HFF-Myc (cell line): ENCODE data around the gene PLVAP.

Source experiments
- DNase-seq: peaks from one replicate; pipeline ENCODE4 v3.0.0-alpha.2; 2011; ENCODE audit warnings: low read depth; ENCODE audit errors: extremely low read depth
- H3K4me3 ChIP-seq: replicated peaks from 2 replicates; pipeline ENCODE4 v1.5.1; 2011; ENCODE audit warnings: low read depth, mild to moderate bottlenecking, control low read depth, low read length
- CTCF ChIP-seq: IDR thresholded peaks from 2 replicates; pipeline ENCODE4 v1.5.1; 2012; ENCODE audit warnings: mild to moderate bottlenecking, low read depth, low read length, control low read depth; ENCODE audit errors: missing control alignments

PLVAP gene

GRCh38 chr19:17319473-17320238 lies 57.5 kb downstream of the PLVAP start:
- no peak overlapping the region for H3K4me3 ChIP-seq
- TF ChIP-seq CTCF = no peak
- DNase-seq = no peak

GRCh38 chr19:17318966-17319365 lies 58.2 kb downstream of the PLVAP start:
- no peak for DNase-seq
- H3K4me3 ChIP-seq = no peak overlapping the region
- TF ChIP-seq CTCF = no peak

- DNase-seq = no peak
- H3K4me3 ChIP-seq = no peak overlapping the region
- no peak for TF ChIP-seq CTCF
Observed at GRCh38 chr19:17314007-17314593, 63.0 kb downstream of the PLVAP start.

- DNase-seq = no peak
- no peak for TF ChIP-seq CTCF
- no peak overlapping the region for H3K4me3 ChIP-seq
Observed at GRCh38 chr19:17312189-17313113, 64.7 kb downstream of the PLVAP start.

- no peak overlapping the region for H3K4me3 ChIP-seq
- no peak for TF ChIP-seq CTCF
- DNase-seq = no peak
Observed at GRCh38 chr19:17311455-17312188, 65.5 kb downstream of the PLVAP start.

- no peak for DNase-seq
- TF ChIP-seq CTCF = no peak
- H3K4me3 ChIP-seq = peak overlapping the region; percentile 100
Observed at GRCh38 chr19:17309965-17310461, 67.1 kb downstream of the PLVAP start.
